SU-DHL-6 (cell line): ENCODE data around the gene CREBBP.

Experiments
- CTCF ChIP-seq: fragments of 200-600 bp; sonication (generic); IDR thresholded peaks from one replicate; pipeline ENCODE4 v1.5.1; 2017; ENCODE audit warnings: antibody characterized with exemption, mild to moderate bottlenecking, low read length, moderate library complexity; ENCODE audit not compliant: insufficient read depth, poor library complexity, severe bottlenecking
- EZH2phosphoT487 ChIP-seq: fragments of 200-600 bp; sonication (generic), shearing (Covaris generic); conservative IDR thresholded peaks from 2 replicates; pipeline ENCODE4 v1.6.1; 2018; ENCODE audit warnings: mild to moderate bottlenecking, antibody characterized with exemption, low read length, moderate library complexity, mixed read lengths

GRCh38 chr16:3770530-3770929, 110.0 kb downstream of the CREBBP start:
- no peak for TF ChIP-seq CTCF
- TF ChIP-seq EZH2phosphoT487, result no peak
